ENCODE results near the gene SYTL5.

Gene SYTL5

GRCh38 chrX:38036466-38036865, 30.1 kb downstream of the SYTL5 start:
- FAIRE-seq, result no peak

GRCh38 chrX:38038501-38038900, 32.1 kb downstream of the SYTL5 start:
- FAIRE-seq, result no peak

GRCh38 chrX:38041237-38041636, 34.9 kb downstream of the SYTL5 start:
- no peak for FAIRE-seq

- FAIRE-seq, result no peak
These were observed 38.3 kb downstream of the SYTL5 start for GRCh38 chrX:38044701-38045100.

- FAIRE-seq, result no peak
These were observed 39.3 kb downstream of the SYTL5 start for GRCh38 chrX:38045538-38046096.

- no peak for FAIRE-seq
These were observed 42.5 kb downstream of the SYTL5 start for GRCh38 chrX:38048886-38049285.

- no peak for FAIRE-seq
These were observed 44.5 kb downstream of the SYTL5 start for GRCh38 chrX:38050806-38051205.

- no peak for FAIRE-seq
These were observed 45.7 kb downstream of the SYTL5 start for GRCh38 chrX:38052096-38052495.

- FAIRE-seq, result no peak
These were observed 49.0 kb downstream of the SYTL5 start for GRCh38 chrX:38055170-38055847.

GRCh38 chrX:38060331-38060878, 54.1 kb downstream of the SYTL5 start:
- no peak for FAIRE-seq

- no peak for FAIRE-seq
These were observed 55.0 kb downstream of the SYTL5 start for GRCh38 chrX:38061335-38061734.

- FAIRE-seq, result no peak
These were observed 60.6 kb downstream of the SYTL5 start for GRCh38 chrX:38066934-38067333.

- no peak for FAIRE-seq
These were observed 62.9 kb downstream of the SYTL5 start for GRCh38 chrX:38069273-38069672.

GRCh38 chrX:38069991-38070390, 63.6 kb downstream of the SYTL5 start:
- no peak for FAIRE-seq

GRCh38 chrX:38079463-38079862, 73.1 kb downstream of the SYTL5 start:
- FAIRE-seq, result no peak

- no peak for FAIRE-seq
These were observed 74.5 kb downstream of the SYTL5 start for GRCh38 chrX:38080808-38081207.

- FAIRE-seq, result no peak
These were observed 75.6 kb downstream of the SYTL5 start for GRCh38 chrX:38081909-38082308.

- FAIRE-seq, result no peak
These were observed 76.0 kb downstream of the SYTL5 start for GRCh38 chrX:38082309-38082708.

- FAIRE-seq, result no peak
These were observed 79.5 kb downstream of the SYTL5 start for GRCh38 chrX:38085813-38086212.

- no peak for FAIRE-seq
These were observed 80.3 kb downstream of the SYTL5 start for GRCh38 chrX:38086451-38087215.

GRCh38 chrX:38087594-38087993, 81.2 kb downstream of the SYTL5 start:
- no peak for FAIRE-seq

- FAIRE-seq, result no peak
These were observed 83.0 kb downstream of the SYTL5 start for GRCh38 chrX:38089173-38089982.

GRCh38 chrX:38095971-38096529, 89.7 kb downstream of the SYTL5 start:
- FAIRE-seq, result no peak
